Erythroblast (primary cell): ENCODE results near the gene TSPEAR.

Experiments
- GATA1 ChIP-seq: IDR thresholded peaks from 2 replicates; pipeline ENCODE4 v1.6.1; 2011; ENCODE audit warnings: low read depth, mild to moderate bottlenecking, control low read depth, low read length, moderate library complexity
- POLR2A ChIP-seq: IDR thresholded peaks from 2 replicates; pipeline ENCODE4 v1.6.1; 2011; ENCODE audit warnings: mild to moderate bottlenecking, low read length

DNA sequence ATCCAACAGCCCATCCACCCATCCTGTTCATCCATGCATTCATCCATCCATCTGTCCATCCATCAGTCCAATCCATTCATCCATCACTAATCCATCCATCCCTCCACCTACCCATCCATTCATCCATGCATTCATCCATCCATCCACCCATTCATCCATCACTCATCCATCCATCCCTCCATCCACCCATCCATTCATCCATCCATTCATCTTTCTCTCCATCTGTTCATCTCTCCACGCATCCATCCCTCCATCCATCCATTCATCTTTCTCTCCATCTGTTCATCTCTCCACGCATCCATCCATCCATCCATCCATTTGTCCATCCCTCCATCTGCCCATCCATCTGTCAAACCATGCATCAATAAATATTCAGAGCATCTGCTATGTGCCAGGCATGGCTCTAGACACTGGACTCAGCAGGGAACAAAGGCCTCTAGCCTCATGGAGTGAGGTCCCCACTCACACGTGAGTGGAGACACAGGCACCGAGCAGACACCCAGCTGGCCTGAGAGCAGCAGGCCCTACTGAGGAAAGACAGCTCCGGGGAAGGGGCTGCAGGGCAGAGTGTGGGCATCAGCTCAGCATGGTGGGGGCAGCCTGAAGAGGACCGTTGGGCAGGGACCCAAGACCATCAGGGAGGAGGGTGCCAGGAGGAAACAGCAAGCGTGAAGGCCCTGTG lies 181.0 kb downstream of the TSPEAR start:
- no peak for TF ChIP-seq POLR2A
- no peak for TF ChIP-seq GATA1
